HTR-8/SVneo (cell line): ENCODE data around the gene TMEM19.

Experiments used
- DNase-seq: peaks from one replicate; pipeline ENCODE4 v3.0.0; 2011; ENCODE audit warnings: low spot score, mixed read lengths; ENCODE audit not compliant: insufficient read length
- FAIRE-seq: peaks from 2 replicates; lab custom pipeline; 2011; peaks lifted over from hg19 to GRCh38; lab: Jason Lieb, UNC

Gene TMEM19

DNA sequence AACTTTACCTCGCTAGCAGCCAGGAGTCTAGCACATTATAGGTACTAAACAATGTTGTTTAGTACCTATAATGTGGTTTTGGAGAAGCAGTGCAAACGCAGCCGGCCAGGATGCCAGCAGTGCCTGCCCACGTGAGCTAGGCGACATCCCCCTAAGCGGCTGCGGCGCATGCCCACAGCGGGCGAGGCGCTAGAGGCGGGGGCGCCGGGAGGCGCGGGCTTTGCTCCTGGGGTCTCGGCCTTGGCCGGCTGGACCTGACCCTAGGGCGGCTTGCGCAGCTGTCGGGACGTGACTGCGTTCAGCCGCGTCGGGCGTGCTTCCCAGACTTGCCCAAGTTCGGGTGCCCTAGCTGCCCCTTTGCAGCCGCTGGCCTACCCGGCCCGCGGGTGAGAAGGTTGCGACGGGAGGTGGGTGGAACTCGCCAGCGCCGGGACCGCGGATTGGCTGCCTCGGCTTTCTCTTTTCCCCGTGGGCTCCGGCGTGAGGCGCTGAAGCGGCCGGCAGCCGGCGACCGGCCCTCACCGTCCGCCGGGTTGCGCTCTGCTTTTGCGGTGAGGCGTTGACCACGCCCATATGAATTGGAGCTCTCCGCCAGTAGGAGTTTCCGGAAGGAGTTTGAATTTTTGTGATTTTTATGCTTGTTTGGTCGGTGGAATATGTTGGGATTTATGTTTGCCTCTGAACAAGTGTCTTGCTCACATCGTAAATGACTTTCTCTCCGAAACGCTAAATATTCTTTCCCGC, at the start of gene TMEM19:
TSS of gene TMEM19 (plus strand) at position 169 of the 744 bp plus-strand sequence. CDS start 599 bp downstream, outside the sequence.
- peak; percentile 85 for FAIRE-seq
- peak; percentile 78 for DNase-seq

- DNase-seq (peak; percentile 30), FAIRE-seq (no peak)
Measured at GRCh38 chr12:71636704-71637115, 49.2 kb upstream of the TMEM19 start.

GRCh38 chr12:71638499-71638898, 47.4 kb upstream of the TMEM19 start:
- DNase-seq (no peak), FAIRE-seq (no peak)

DNA sequence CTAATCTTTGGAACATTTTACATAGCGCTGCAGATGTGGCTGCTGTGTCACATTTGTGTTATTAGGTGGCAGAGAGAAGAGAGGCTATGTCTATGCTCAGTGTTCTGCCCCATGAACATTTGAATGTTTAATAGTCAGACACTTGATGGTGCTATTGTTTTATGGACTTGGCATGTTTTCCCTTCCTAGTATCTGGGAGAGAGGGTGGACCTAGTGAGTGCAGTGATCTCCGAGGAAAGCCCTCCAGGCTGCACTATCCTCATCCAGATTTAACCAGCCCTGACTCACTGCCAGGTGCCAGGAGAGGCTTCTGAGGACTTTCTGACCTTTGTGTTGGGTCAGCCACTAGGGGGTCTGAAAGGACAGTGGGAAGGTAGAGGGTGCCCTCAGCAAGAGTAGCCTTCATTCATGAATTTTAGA, 46.5 kb upstream of the TMEM19 start:
- FAIRE-seq, result peak; percentile 23

GRCh38 chr12:71640316-71640715, 45.6 kb upstream of the TMEM19 start:
- FAIRE-seq (no peak), DNase-seq (no peak)

More for the DNA sequence above, 46.5 kb upstream of the TMEM19 start:
- DNase-seq, result no peak

DNA sequence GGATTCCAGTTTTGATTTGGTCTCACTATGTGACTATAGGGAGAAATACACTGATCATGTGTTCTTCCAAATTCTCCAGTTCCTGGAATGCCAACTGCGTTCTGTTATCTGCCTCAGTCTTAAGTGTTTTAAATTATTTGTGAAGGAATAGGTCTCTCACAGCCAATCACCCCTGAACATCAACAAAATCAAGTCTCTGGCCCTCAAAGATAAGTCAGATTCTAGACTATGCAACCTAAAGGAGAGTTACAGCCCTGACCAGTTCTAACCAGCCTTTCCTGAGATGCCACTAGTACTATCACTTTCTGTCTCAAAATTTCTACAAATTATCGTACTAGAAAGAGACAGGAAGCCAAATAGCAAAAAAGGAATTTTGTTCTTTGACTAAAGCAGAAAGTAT, 44.5 kb upstream of the TMEM19 start:
- DNase-seq (no peak), FAIRE-seq (no peak)

DNA sequence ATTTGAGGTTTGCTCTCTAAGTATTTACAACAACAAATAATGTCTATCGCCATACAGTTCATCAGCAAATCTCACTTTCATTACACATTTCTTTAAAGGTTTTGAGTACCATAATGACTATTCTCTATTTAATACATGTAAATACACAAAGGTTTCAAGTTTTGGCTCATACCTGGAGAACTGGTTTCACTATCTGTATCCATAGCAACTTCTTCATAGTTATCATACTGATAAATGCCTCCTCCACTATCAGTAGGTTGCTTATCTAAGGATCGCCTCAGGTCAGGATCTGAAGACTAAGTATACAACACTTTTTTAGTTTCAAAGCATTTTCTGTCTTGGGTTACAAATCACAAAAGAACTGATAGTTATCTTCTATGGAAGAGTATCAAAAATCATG, 43.6 kb upstream of the TMEM19 start:
- FAIRE-seq (no peak), DNase-seq (no peak)

- DNase-seq, result no peak
- FAIRE-seq, result no peak
Measured at GRCh38 chr12:71645268-71645667, 40.6 kb upstream of the TMEM19 start.

- DNase-seq, result no peak
- FAIRE-seq, result no peak
Measured at GRCh38 chr12:71646512-71646911, 39.4 kb upstream of the TMEM19 start.

- DNase-seq (no peak), FAIRE-seq (no peak)
Measured at GRCh38 chr12:71648537-71648936, 37.3 kb upstream of the TMEM19 start.

GRCh38 chr12:71649401-71649800, 36.5 kb upstream of the TMEM19 start:
- DNase-seq (no peak), FAIRE-seq (no peak)

DNA sequence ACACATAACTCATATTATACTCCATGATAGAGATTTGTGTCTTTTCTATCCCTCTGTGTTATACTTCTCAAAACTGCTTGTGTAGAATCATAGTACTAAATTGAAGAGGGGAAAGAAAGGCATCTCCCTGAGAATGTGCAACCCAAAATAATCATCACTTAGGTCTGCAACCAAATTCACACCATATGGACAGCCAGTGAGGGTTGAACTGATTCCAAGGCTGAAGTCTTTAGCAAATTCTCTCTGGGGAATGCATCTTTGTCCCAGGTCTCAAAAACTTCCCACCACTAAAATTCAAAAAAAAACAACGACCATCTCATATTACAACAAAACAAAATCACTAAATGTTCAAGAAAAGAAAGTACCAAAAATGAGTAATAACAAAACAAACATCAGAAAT, 33.2 kb upstream of the TMEM19 start:
- no peak for FAIRE-seq
- no peak for DNase-seq

GRCh38 chr12:71653137-71653536, 32.7 kb upstream of the TMEM19 start:
- DNase-seq (no peak), FAIRE-seq (no peak)

DNA sequence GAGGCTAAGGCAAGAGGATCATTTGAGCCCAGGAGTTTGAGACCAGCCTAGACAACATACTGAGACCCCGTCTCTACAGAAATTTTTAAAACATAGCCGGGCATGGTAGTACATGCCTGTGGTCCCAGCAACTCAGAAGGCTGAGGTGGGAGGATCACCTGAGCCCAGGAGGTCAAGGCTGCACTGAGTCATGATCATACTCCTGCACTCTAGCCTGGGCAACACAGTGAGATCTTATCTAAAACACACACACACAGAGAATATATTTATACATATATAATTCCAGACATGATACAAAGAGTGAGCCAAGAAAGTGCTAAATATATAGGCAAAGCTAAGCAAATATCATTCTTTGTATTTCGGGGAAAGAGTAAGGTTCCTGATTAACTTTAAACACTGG, 31.7 kb upstream of the TMEM19 start:
- no peak for FAIRE-seq
- no peak for DNase-seq

DNA sequence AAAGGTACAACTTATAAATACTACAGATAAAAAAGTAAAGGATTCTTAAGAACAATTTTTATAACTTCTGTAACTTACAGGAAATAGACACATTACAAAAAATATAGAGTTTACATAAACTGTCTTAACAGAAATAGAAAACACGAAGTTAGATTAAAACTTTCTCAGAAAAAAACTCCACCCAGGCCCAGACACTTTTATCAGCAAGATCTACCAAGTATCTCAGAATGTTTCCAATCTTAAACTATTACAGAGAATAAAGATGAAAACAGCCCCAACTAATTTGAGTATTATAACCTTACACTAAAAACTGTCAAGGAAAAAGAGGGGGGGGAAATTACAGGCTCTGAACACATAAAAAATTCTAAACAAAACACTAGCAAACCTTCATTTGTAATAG, 30.4 kb upstream of the TMEM19 start:
- FAIRE-seq, result no peak
- DNase-seq, result no peak

DNA sequence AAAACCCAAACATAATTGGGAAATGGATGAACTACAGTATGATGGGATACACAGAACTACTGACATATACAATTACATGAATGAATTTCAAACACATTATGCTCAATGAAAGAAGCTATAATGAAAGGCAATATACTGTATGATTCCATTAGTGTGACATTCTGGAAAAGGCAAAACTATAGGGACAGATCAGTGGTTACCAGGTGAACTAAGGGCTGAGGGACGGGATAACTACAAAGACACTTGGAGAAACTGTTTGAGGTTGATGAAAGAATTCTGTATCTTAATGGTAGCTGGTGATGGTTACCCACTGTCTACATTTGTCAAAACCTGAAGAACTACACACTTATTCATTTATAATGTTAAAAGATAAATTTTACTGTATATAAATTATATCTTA, 30.0 kb upstream of the TMEM19 start:
- no peak for DNase-seq
- FAIRE-seq, result no peak

GRCh38 chr12:71656740-71657139, 29.1 kb upstream of the TMEM19 start:
- no peak for FAIRE-seq

DNA sequence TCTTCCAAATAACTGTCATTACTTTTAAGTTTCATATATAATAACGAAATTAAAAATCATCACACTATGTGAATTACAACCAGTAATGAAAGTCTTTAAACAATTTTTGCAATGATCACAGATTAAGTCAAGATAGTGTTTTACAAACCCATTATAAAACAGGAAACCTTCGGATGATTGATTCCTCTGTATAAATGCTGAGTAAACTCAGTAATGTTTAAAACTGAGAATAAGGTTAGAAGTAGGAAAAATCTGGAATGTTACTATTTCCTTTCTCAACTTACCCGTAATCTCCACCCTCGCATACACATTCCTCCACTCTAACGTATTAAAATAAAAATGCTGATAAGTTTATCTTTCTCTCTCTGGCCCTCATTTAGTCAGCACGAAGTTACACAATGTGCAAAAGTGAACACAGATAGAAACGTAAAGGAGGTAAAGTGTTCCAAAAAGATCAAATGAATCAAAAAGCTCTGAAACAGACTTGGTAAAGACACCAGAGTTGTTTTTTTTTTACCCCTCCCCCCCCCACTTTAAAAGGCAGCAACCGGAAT, 23.8 kb upstream of the TMEM19 start:
- FAIRE-seq (no peak), DNase-seq (no peak)

More at GRCh38 chr12:71656740-71657139, 29.1 kb upstream of the TMEM19 start:
- no peak for DNase-seq

DNA sequence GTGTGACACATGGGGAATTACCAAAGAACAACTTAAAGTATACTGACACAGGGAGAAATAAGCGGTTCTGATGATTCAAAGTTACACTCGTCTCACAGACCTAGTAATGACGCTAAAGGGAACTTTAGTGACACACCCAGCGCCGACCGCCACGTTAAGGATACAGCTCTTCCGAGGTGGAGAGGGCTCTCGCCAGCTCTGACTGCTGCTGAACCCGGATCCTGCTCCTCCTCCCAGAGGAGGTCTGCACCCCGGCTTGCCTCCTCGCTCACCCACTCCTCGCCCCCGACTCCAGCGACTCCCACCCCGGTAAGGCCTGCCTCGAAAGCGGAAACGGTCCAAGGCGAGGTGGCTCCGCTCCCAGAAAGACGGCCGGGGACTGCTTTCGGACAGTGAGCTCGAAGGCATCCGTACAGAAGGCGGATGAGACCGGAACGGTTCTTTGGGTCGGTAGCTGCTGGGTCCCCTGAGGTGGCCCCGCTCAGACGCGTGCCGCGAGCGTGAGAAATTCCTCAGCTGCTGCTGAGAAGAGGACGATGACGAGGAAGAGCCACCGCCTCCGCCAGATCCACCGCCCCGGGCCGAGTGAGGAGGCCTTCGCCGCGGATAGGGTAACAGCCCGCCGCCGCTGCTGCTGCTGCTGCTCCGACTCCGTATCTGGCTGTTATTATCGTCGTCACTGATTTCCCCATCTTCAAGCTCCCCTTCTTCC, 22.9 kb upstream of the TMEM19 start:
- FAIRE-seq, result no peak
- DNase-seq, result peak; percentile 23

GRCh38 chr12:71663561-71664410, 22.1 kb upstream of the TMEM19 start, which contains the start of the genes THAP2 and ZFC3H1:
Gene THAP2, plus strand, starts transcription at chr12:71664301. Its CDS starts 209 bp downstream, at chr12:71664510.
Gene ZFC3H1, minus strand, starts transcription at chr12:71663848. Its CDS starts 238 bp downstream, at chr12:71663610.
- peak; percentile 38 for FAIRE-seq
- peak; percentile 95 for DNase-seq
